ENCODE results near the gene GRIP2. TPM values are rescaled to one million over a fixed set of nuclear protein-coding genes. Genes with fewer than 3 reads are reported as not detected.

The GRIP2 gene
- total RNA-seq, 8 experiments from 2014 or later: 3.1 to 25.1 (median 4.6) TPM

- ATAC-seq (replicated peaks in 6 of 8): no peak
- Histone ChIP-seq H3K4me1 (replicated peaks in 1 of 2) (no peaks in the 10 kb centered on the region), H3K27ac (no peak overlapping the region), H3K4me3 (no peak overlapping the region)
- in situ Hi-C loops (cut with MboI; ENCODE audit: low pct_unique_long_range_greater_than_20kb in 2 of 9, low sequenced_read_pairs in 9 of 9, unreplicated experiment in 9 of 9): loop anchor here in 3 of 9 experiments (25.0 kb wide), 2 partner anchors 209 to 584 kb away; partner anchors contain the start of gene WNT7A (in 1 of the 3)
- 89 to 100% (median 93%) methylated on average over 3 to 5 of the region's 5 CpGs for WGBS, 10 experiments
Observed at GRCh38 chr3:14471016-14471415, 69.1 kb downstream of the GRIP2 start.

- Histone ChIP-seq H3K27ac (no peak overlapping the region), H3K4me3 (no peak overlapping the region), H3K4me1 (replicated peaks in 1 of 2) (no peaks in the 10 kb centered on the region)
- in situ Hi-C loops (cut with MboI; ENCODE audit: low pct_unique_long_range_greater_than_20kb in 2 of 9, low sequenced_read_pairs in 9 of 9, unreplicated experiment in 9 of 9): loop anchor here in 3 of 9 experiments (25.0 kb wide), 2 partner anchors 208 to 583 kb away; partner anchors contain the start of gene WNT7A (in 1 of the 3)
- WGBS, 10 experiments: 0 to 100% (median 91%) methylated on average over 1 to 10 of the region's 12 CpGs
- ATAC-seq (replicated peaks in 6 of 8): no peak
Observed at GRCh38 chr3:14470461-14470860, 69.7 kb downstream of the GRIP2 start.

- Histone ChIP-seq H3K27ac (no peak overlapping the region), H3K4me3 (no peak overlapping the region), H3K4me1 (replicated peaks in 1 of 2) (peaks cover 0 to under 1% of the 10 kb centered on the region in 2 donors)
- WGBS, 10 experiments: 50 to 100% (median 87%) methylated on average over 1 to 5 of the region's 13 CpGs; no CpG with 5 or more reads in 7 of the 10 experiments
- in situ Hi-C loops (cut with MboI; ENCODE audit: low pct_unique_long_range_greater_than_20kb in 2 of 9, low sequenced_read_pairs in 9 of 9, unreplicated experiment in 9 of 9): loop anchor here (5.0 to 25.0 kb wide), 6 partner anchors 204 to 581 kb away; partner anchors contain the start of gene WNT7A (in 1 of the 9)
- no peak for ATAC-seq (replicated peaks in 6 of 8)
Observed at GRCh38 chr3:14468621-14468981, 71.5 kb downstream of the GRIP2 start.

GRCh38 chr3:14467814-14468620, 72.1 kb downstream of the GRIP2 start:
- peaks cover 0 to 6% of the 10 kb centered on the region in 2 donors for H3K4me1 ChIP-seq (replicated peaks in 1 of 2)
- no peak overlapping the region for H3K27ac ChIP-seq
- peak in 7 of 8 experiments; percentile 18 to 86 (median 72) for ATAC-seq (replicated peaks in 6 of 8)
- 50 to 100% (median 79%) methylated on average over 2 to 10 of the region's 15 CpGs; no CpG with 5 or more reads in 3 of the 10 experiments for WGBS, 10 experiments
- in situ Hi-C loops (cut with MboI; ENCODE audit: low pct_unique_long_range_greater_than_20kb in 2 of 9, low sequenced_read_pairs in 9 of 9, unreplicated experiment in 9 of 9): loop anchor here (5.0 to 25.0 kb wide), 6 partner anchors 203 to 581 kb away; partner anchors contain the start of gene WNT7A (in 1 of the 9)
- no peak overlapping the region for H3K4me3 ChIP-seq

- 67 to 100% (median 86%) methylated on average over 1 to 8 of the region's 23 CpGs; no CpG with 5 or more reads in 3 of the 10 experiments for WGBS, 10 experiments
- H3K4me3 ChIP-seq: no peak overlapping the region
- in situ Hi-C loops (cut with MboI; ENCODE audit: low pct_unique_long_range_greater_than_20kb in 2 of 9, low sequenced_read_pairs in 9 of 9, unreplicated experiment in 9 of 9): loop anchor here (5.0 to 25.0 kb wide), 6 partner anchors 202 to 579 kb away; partner anchors contain the start of gene WNT7A (in 1 of the 9)
- H3K4me1 ChIP-seq (replicated peaks in 1 of 2): peaks cover 0 to 7% of the 10 kb centered on the region in 2 donors
- no peak overlapping the region for H3K27ac ChIP-seq
- ATAC-seq (replicated peaks in 6 of 8): no peak
Observed at GRCh38 chr3:14466179-14466903, 73.8 kb downstream of the GRIP2 start.

GRCh38 chr3:14465425-14465824, 74.7 kb downstream of the GRIP2 start:
- in situ Hi-C loops (cut with MboI; ENCODE audit: low pct_unique_long_range_greater_than_20kb in 2 of 9, low sequenced_read_pairs in 9 of 9, unreplicated experiment in 9 of 9): loop anchor here (5.0 to 25.0 kb wide), 6 partner anchors 201 to 578 kb away; partner anchors contain the start of gene WNT7A (in 1 of the 9)
- no peak overlapping the region for H3K27ac ChIP-seq
- peaks cover 0 to 7% of the 10 kb centered on the region in 2 donors for H3K4me1 ChIP-seq (replicated peaks in 1 of 2)
- H3K4me3 ChIP-seq: no peak overlapping the region
- no peak for ATAC-seq (replicated peaks in 6 of 8)
- 80 to 100% (median 100%) methylated on average over 1 to 2 of the region's 3 CpGs; no CpG with 5 or more reads in 3 of the 10 experiments for WGBS, 10 experiments

GRCh38 chr3:14464521-14464920, 75.6 kb downstream of the GRIP2 start:
- peaks cover 0 to 7% of the 10 kb centered on the region in 2 donors for H3K4me1 ChIP-seq (replicated peaks in 1 of 2)
- no peak for ATAC-seq (replicated peaks in 6 of 8)
- no peak overlapping the region for H3K4me3 ChIP-seq
- H3K27ac ChIP-seq: no peak overlapping the region
- in situ Hi-C loops (cut with MboI; ENCODE audit: low pct_unique_long_range_greater_than_20kb in 2 of 9, low sequenced_read_pairs in 9 of 9, unreplicated experiment in 9 of 9): loop anchor here (10.0 to 25.0 kb wide), 5 partner anchors 200 to 577 kb away; partner anchors contain the start of gene WNT7A (in 1 of the 9)
- 83 to 100% (median 100%) methylated on average over 1 to 2 of the region's 4 CpGs; no CpG with 5 or more reads in 5 of the 10 experiments for WGBS, 10 experiments

GRCh38 chr3:14464141-14464465, 76.0 kb downstream of the GRIP2 start:
- Histone ChIP-seq H3K4me1 (replicated peaks in 1 of 2) (peaks cover 0 to 7% of the 10 kb centered on the region in 2 donors), H3K4me3 (no peak overlapping the region), H3K27ac (no peak overlapping the region)
- in situ Hi-C loops (cut with MboI; ENCODE audit: low pct_unique_long_range_greater_than_20kb in 2 of 9, low sequenced_read_pairs in 9 of 9, unreplicated experiment in 9 of 9): loop anchor here (10.0 to 25.0 kb wide), 5 partner anchors 199 to 577 kb away; partner anchors contain the start of gene WNT7A (in 1 of the 9)
- WGBS, 10 experiments: 50 to 97% (median 80%) methylated on average over 1 to 5 of the region's 5 CpGs; no CpG with 5 or more reads in 5 of the 10 experiments
- ATAC-seq (replicated peaks in 6 of 8): no peak

GRCh38 chr3:14463330-14464140, 76.6 kb downstream of the GRIP2 start:
- Histone ChIP-seq H3K27ac (no peak overlapping the region), H3K4me1 (replicated peaks in 1 of 2) (peaks cover 0 to 7% of the 10 kb centered on the region in 2 donors), H3K4me3 (no peak overlapping the region)
- ATAC-seq (replicated peaks in 6 of 8): no peak
- in situ Hi-C loops (cut with MboI; ENCODE audit: low pct_unique_long_range_greater_than_20kb in 2 of 9, low sequenced_read_pairs in 9 of 9, unreplicated experiment in 9 of 9): loop anchor here (10.0 to 25.0 kb wide), 5 partner anchors 199 to 576 kb away; partner anchors contain the start of gene WNT7A (in 1 of the 9)
- WGBS, 10 experiments: 20 to 100% (median 37%) methylated on average over 1 to 10 of the region's 26 CpGs; no CpG with 5 or more reads in 2 of the 10 experiments

GRCh38 chr3:14462738-14463137, 77.4 kb downstream of the GRIP2 start:
- in situ Hi-C loops (cut with MboI; ENCODE audit: low pct_unique_long_range_greater_than_20kb in 2 of 9, low sequenced_read_pairs in 9 of 9, unreplicated experiment in 9 of 9): loop anchor here (10.0 to 25.0 kb wide), 5 partner anchors 198 to 575 kb away; partner anchors contain the start of gene WNT7A (in 1 of the 9)

GRCh38 chr3:14461748-14462324, 78.3 kb downstream of the GRIP2 start:
- 50 to 100% (median 77%) methylated on average over 1 to 7 of the region's 8 CpGs; no CpG with 5 or more reads in 5 of the 10 experiments for WGBS, 10 experiments
- in situ Hi-C loops (cut with MboI; ENCODE audit: low pct_unique_long_range_greater_than_20kb in 2 of 9, low sequenced_read_pairs in 9 of 9, unreplicated experiment in 9 of 9): loop anchor here (10.0 to 25.0 kb wide), 5 partner anchors 197 to 575 kb away; partner anchors contain the start of gene WNT7A (in 1 of the 9)
- H3K27ac ChIP-seq: no peak overlapping the region
- no peak overlapping the region for H3K4me3 ChIP-seq
- peaks cover 0 to 7% of the 10 kb centered on the region in 2 donors for H3K4me1 ChIP-seq (replicated peaks in 1 of 2)
- ATAC-seq (replicated peaks in 6 of 8): peak; percentile 61 to 95 (median 86)

More at GRCh38 chr3:14462738-14463137, 77.4 kb downstream of the GRIP2 start:
- ATAC-seq (replicated peaks in 6 of 8): no peak
- 72 to 89% (median 84%) methylated on average over 1 to 8 of the region's 9 CpGs; no CpG with 5 or more reads in 4 of the 10 experiments for WGBS, 10 experiments
- Histone ChIP-seq H3K4me1 (replicated peaks in 1 of 2) (peaks cover 0 to 7% of the 10 kb centered on the region in 2 donors), H3K27ac (no peak overlapping the region), H3K4me3 (no peak overlapping the region)
